DND-41 (cell line): ENCODE data around the gene SHROOM3.

Source experiments
- ATAC-seq: fragments of 200-7000 bp; cut with Tn5 transposase; 3 replicates; pipeline ENCODE4 v1.9.1; 2021; ENCODE audit warnings: low read depth; ENCODE audit not compliant: insufficient read depth
- DNase-seq: peaks from one replicate; pipeline ENCODE4 v3.0.0-alpha.2; 2020
- H2AFZ ChIP-seq: 2 replicates; pipeline ENCODE4 v1.6.0; 2012; ENCODE audit warnings: low read depth, low read length
- H3K27ac ChIP-seq: 2 replicates; pipeline ENCODE4 v1.5.1; 2012; ENCODE audit warnings: low read length, inconsistent platforms
- H3K27me3 ChIP-seq: fragments of 200-600 bp; sonication (generic); 2 replicates; pipeline ENCODE4 v1.6.0; 2012; ENCODE audit warnings: low read length, mild to moderate bottlenecking, inconsistent platforms; ENCODE audit not compliant: insufficient read depth, poor library complexity
- H3K36me3 ChIP-seq: 2 replicates; pipeline ENCODE4 v1.5.1; 2012; ENCODE audit warnings: low read length, inconsistent platforms; ENCODE audit not compliant: insufficient read depth
- H3K4me1 ChIP-seq: 2 replicates; pipeline ENCODE4 v1.5.1; 2012; ENCODE audit warnings: mild to moderate bottlenecking, low read length; ENCODE audit not compliant: insufficient read depth
- H3K4me2 ChIP-seq: 2 replicates; pipeline ENCODE4 v1.6.0; 2012; ENCODE audit warnings: mild to moderate bottlenecking, moderate library complexity, low read length, inconsistent platforms; ENCODE audit not compliant: insufficient read depth
- H3K4me3 ChIP-seq, 2 experiments: fragments of 200-600 bp in 1 of 2; shearing (Covaris generic) in 1 of 2; 2 replicates each; pipeline ENCODE4 v1.5.1; 2012 to 2016; ENCODE audit warnings: inconsistent platforms in 2 of 2, low read length in 2 of 2, mild to moderate bottlenecking in 2 of 2, low read depth in 1 of 2, moderate library complexity in 1 of 2
- H3K79me2 ChIP-seq: 2 replicates; pipeline ENCODE4 v1.6.0; 2012; ENCODE audit warnings: low read length, inconsistent platforms; ENCODE audit not compliant: insufficient read depth
- H3K9ac ChIP-seq: 2 replicates; pipeline ENCODE4 v1.6.0; 2012; ENCODE audit warnings: low read depth, mild to moderate bottlenecking, inconsistent platforms, low read length, moderate library complexity
- H3K9me3 ChIP-seq: 2 replicates; pipeline ENCODE4 v1.5.1; 2012; ENCODE audit warnings: low read length, moderate library complexity, mild to moderate bottlenecking, inconsistent platforms; ENCODE audit not compliant: insufficient read depth, severe bottlenecking
- H4K20me1 ChIP-seq: 2 replicates; pipeline ENCODE4 v1.6.0; 2012; ENCODE audit warnings: low read length; ENCODE audit not compliant: insufficient read depth
- CTCF ChIP-seq: IDR thresholded peaks from 2 replicates; pipeline ENCODE4 v1.5.1; 2012; ENCODE audit warnings: borderline replicate concordance, low read length, moderate library complexity, mild to moderate bottlenecking; ENCODE audit not compliant: poor library complexity, severe bottlenecking; ENCODE audit errors: extremely low read depth
- EZH2 ChIP-seq: IDR thresholded peaks from 3 replicates; pipeline ENCODE4 v1.6.1; 2012; ENCODE audit warnings: borderline replicate concordance, low read depth, mild to moderate bottlenecking, moderate library complexity, low read length, inconsistent platforms; ENCODE audit not compliant: severe bottlenecking

The SHROOM3 gene

GRCh38 chr4:76692761-76693160 lies 257.7 kb downstream of the SHROOM3 start:
- Histone ChIP-seq H3K27ac (no peak overlapping the region), H3K4me1 (no peaks in the 10 kb centered on the region), H3K4me2 (no peak overlapping the region), H3K9ac (no peak overlapping the region), H2AFZ (no peak overlapping the region), H3K4me3 (no peak overlapping the region), H3K36me3 (no peaks in the 10 kb centered on the region), H3K79me2 (no peaks in the 10 kb centered on the region), H3K27me3 (no peaks in the 10 kb centered on the region), H3K9me3 (peaks cover 5% of the 10 kb centered on the region), H4K20me1 (no peaks in the 10 kb centered on the region)
- TF ChIP-seq CTCF (no peak), EZH2 (no peak)
- DNase-seq (no peak), ATAC-seq (no peak)

- Histone ChIP-seq H4K20me1 (no peaks in the 10 kb centered on the region), H3K36me3 (no peaks in the 10 kb centered on the region), H3K27me3 (no peaks in the 10 kb centered on the region), H3K4me3 (no peak overlapping the region), H2AFZ (no peak overlapping the region), H3K27ac (no peak overlapping the region), H3K9ac (no peak overlapping the region), H3K4me1 (no peaks in the 10 kb centered on the region), H3K4me2 (no peak overlapping the region), H3K79me2 (no peaks in the 10 kb centered on the region), H3K9me3 (peaks cover under 1% of the 10 kb centered on the region)
- no peak for ATAC-seq
- TF ChIP-seq CTCF = no peak
- no peak for TF ChIP-seq EZH2
- DNase-seq = no peak
Measured at GRCh38 chr4:76694056-76694455, 259.0 kb downstream of the SHROOM3 start.

GRCh38 chr4:76696109-76696508 lies 261.1 kb downstream of the SHROOM3 start:
- DNase-seq = no peak
- Histone ChIP-seq H3K4me2 (no peak overlapping the region), H3K79me2 (no peaks in the 10 kb centered on the region), H2AFZ (no peak overlapping the region), H3K4me3 (no peak overlapping the region), H3K9me3 (no peaks in the 10 kb centered on the region), H3K4me1 (no peaks in the 10 kb centered on the region), H3K27ac (no peak overlapping the region), H3K36me3 (no peaks in the 10 kb centered on the region), H3K9ac (no peak overlapping the region), H3K27me3 (no peaks in the 10 kb centered on the region), H4K20me1 (no peaks in the 10 kb centered on the region)
- ATAC-seq = no peak
- TF ChIP-seq EZH2 = no peak
- no peak for TF ChIP-seq CTCF

GRCh38 chr4:76697129-76697803 lies 262.2 kb downstream of the SHROOM3 start:
- H3K9me3 ChIP-seq = no peaks in the 10 kb centered on the region
- no peaks in the 10 kb centered on the region for H3K27me3 ChIP-seq
- no peaks in the 10 kb centered on the region for H3K79me2 ChIP-seq
- no peak overlapping the region for H3K4me3 ChIP-seq
- no peaks in the 10 kb centered on the region for H3K4me1 ChIP-seq
- H3K4me2 ChIP-seq = no peak overlapping the region
- TF ChIP-seq CTCF (no peak), EZH2 (no peak)
- DNase-seq (no peak), ATAC-seq (no peak)
- no peaks in the 10 kb centered on the region for H3K36me3 ChIP-seq
- H3K27ac ChIP-seq = no peak overlapping the region
- H3K9ac ChIP-seq = no peak overlapping the region
- no peaks in the 10 kb centered on the region for H4K20me1 ChIP-seq
- H2AFZ ChIP-seq = no peak overlapping the region
